ENCODE measurements around the gene MED13L. TPM values are rescaled to one million over a fixed set of nuclear protein-coding genes. Genes with fewer than 3 reads are reported as not detected.

MED13L gene
- total RNA-seq, 4 donors from 2014 or later, result 126 to 194 (median 154) TPM

DNA sequence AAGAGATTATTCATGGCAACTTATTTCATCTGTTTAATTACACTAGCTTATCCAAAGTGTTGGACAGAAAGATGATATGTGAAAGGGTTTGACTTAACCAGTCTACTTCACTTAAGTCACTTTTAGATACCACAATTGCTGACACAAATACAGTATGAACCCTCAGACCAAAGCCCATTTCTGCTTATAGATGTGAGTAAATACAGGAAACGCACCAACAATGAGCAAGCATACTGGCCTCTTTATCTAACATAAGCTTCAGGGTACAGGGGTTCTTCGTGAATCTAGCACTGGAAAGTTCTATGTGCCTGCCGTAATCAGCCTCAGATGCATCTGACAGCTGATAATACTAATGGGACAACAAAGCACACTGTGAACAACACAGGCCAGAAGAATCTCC is 209.6 kb downstream of the MED13L start:
- Histone ChIP-seq H3K27ac (no peak overlapping the region), H3K27me3 (no peaks in the 10 kb centered on the region), H3K9me3 (no peaks in the 10 kb centered on the region), H3K4me1 (peaks cover 8 to 26% (median 13%) of the 10 kb centered on the region in 4 donors), H3K36me3 (no peaks in the 10 kb centered on the region), H3K4me3 (no peak overlapping the region)
- TF ChIP-seq, protein P1, sequence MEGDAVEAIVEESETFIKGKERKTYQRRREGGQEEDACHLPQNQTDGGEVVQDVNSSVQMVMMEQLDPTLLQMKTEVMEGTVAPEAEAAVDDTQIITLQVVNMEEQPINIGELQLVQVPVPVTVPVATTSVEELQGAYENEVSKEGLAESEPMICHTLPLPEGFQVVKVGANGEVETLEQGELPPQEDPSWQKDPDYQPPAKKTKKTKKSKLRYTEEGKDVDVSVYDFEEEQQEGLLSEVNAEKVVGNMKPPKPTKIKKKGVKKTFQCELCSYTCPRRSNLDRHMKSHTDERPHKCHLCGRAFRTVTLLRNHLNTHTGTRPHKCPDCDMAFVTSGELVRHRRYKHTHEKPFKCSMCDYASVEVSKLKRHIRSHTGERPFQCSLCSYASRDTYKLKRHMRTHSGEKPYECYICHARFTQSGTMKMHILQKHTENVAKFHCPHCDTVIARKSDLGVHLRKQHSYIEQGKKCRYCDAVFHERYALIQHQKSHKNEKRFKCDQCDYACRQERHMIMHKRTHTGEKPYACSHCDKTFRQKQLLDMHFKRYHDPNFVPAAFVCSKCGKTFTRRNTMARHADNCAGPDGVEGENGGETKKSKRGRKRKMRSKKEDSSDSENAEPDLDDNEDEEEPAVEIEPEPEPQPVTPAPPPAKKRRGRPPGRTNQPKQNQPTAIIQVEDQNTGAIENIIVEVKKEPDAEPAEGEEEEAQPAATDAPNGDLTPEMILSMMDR (IDR thresholded peaks at IDR 0.05), result no peak
- no peak for TF ChIP-seq EP300 (IDR thresholded peaks at IDR 0.05; ENCODE audit: low read depth)
- TF ChIP-seq POLR2A (IDR thresholded peaks at IDR 0.05), result no peak
- TF ChIP-seq POLR2AphosphoS5 (IDR thresholded peaks at IDR 0.05), result no peak
- DNase-seq, result no peak
- in situ Hi-C loops (cut with MboI; ENCODE audit: low pct_ligation_motif_present in 1 of 4, low pct_unique_long_range_greater_than_20kb in 1 of 4, low sequenced_read_pairs in 3 of 4), result no loop called here
- WGBS, 2 donors (ENCODE audit: low coverage in 1 of 2), result 85 to 87% methylated on average over 3 of the region's 3 CpGs
- intact Hi-C loops (cut with DNase I; ENCODE audit: low total_unique reads), result no loop called here

DNA sequence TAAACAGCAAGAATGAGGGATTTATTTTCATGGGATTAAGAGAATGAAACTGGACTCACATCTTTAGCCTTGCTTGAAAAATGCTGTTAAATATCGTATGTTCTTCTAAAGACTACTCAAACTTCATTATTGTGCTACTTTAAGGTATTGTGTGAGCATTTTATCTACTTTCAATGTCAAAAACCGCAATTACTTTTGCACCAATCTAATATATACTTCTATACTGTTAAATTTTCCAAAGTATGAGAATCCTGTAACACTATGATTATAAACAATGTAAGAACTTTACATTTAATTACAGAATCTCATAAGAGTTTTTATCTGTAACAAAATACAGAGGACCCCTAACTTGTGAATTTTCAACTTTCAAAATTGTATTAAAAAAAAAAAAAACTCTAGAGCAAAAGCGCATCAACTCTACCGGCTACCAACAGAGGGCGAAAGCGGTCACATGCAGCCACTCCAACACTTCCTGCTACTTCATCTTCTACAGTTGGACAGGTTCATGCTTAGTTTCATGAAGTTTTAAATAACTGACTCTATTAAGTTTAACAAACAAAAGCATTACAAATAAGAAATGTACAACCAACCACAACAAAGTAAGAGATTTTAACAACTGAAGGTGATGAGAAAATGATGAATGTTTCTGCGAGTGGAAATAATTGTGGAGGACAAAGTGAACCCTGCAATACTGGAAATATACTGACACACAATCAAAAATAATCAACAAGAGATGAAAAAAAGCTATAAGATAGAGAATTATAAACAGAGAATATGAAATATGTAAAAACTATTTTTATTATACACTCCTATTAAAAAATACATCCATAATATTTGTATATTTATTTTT is 210.9 kb downstream of the MED13L start:
- in situ Hi-C loops (cut with MboI; ENCODE audit: low pct_ligation_motif_present in 1 of 4, low pct_unique_long_range_greater_than_20kb in 1 of 4, low sequenced_read_pairs in 3 of 4), result no loop called here
- Histone ChIP-seq H3K4me1 (peaks cover 8 to 27% (median 13%) of the 10 kb centered on the region in 4 donors), H3K27ac (no peak overlapping the region), H3K27me3 (no peaks in the 10 kb centered on the region), H3K9me3 (no peaks in the 10 kb centered on the region), H3K36me3 (no peaks in the 10 kb centered on the region), H3K4me3 (no peak overlapping the region)
- intact Hi-C loops (cut with DNase I; ENCODE audit: low total_unique reads), result no loop called here
- 53 to 56% methylated on average over 7 of the region's 7 CpGs for WGBS, 2 donors (ENCODE audit: low coverage in 1 of 2)
- TF ChIP-seq, protein P1 (IDR thresholded peaks at IDR 0.05), result peak; percentile 57 to 75 (median 72)
- TF ChIP-seq POLR2AphosphoS5 (IDR thresholded peaks at IDR 0.05), result no peak
- no peak for TF ChIP-seq EP300 (IDR thresholded peaks at IDR 0.05; ENCODE audit: low read depth)
- DNase-seq, result peak; percentile 55

DNA sequence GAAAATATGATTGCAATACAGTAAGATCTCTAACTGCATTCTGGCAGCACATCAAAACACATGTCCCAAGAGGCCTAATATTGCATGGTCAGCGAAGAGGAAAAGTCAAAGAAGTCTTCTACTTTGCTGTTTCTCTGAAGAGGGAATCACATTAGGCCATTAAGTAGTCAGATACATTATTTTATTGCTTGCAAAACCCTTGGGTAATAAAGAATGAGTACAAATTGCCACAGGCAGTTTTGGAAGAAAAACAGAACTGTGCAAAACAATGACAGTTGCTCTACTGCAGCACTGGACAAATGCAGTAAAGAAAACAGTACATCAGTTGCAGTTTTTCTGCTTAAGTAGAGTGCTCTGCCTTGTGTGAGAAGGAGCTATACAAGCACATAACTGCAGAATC is 211.9 kb downstream of the MED13L start:
- Histone ChIP-seq H3K4me1 (peaks cover 8 to 33% (median 13%) of the 10 kb centered on the region in 4 donors), H3K27ac (no peak overlapping the region), H3K9me3 (no peaks in the 10 kb centered on the region), H3K36me3 (no peaks in the 10 kb centered on the region), H3K4me3 (no peak overlapping the region), H3K27me3 (no peaks in the 10 kb centered on the region)
- 30 to 59% methylated on average over 1 of the region's 1 CpG for WGBS, 2 donors (ENCODE audit: low coverage in 1 of 2)
- in situ Hi-C loops (cut with MboI; ENCODE audit: low pct_ligation_motif_present in 1 of 4, low pct_unique_long_range_greater_than_20kb in 1 of 4, low sequenced_read_pairs in 3 of 4), result no loop called here
- intact Hi-C loops (cut with DNase I; ENCODE audit: low total_unique reads), result no loop called here
- no peak for DNase-seq
- TF ChIP-seq EP300 (IDR thresholded peaks at IDR 0.05; ENCODE audit: low read depth) (no peak), POLR2A (IDR thresholded peaks at IDR 0.05) (no peak), POLR2AphosphoS5 (IDR thresholded peaks at IDR 0.05) (peak in 1 of 3 donors; percentile 45)
- TF ChIP-seq, protein P1 (IDR thresholded peaks at IDR 0.05), result no peak

DNA sequence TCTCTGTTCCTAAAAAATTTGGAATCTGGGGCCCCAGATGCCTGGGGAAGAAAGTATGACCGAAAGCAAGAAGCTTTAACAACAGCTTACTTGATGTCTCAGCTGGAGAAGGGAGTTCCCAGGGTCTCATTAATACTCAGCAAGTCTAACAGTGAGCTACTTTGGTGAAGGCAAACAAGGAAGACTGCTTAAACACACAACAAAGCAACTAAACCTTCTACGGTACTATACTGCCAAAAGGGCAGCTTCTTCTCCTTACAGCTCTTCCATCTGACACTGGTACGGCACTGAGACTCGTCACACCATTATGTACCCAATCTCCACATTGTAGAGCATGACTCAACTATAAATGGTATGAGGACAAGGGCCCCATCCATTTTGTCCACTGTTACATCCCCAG is 213.0 kb downstream of the MED13L start:
- TF ChIP-seq, protein P1 (IDR thresholded peaks at IDR 0.05), result no peak
- TF ChIP-seq POLR2AphosphoS5 (IDR thresholded peaks at IDR 0.05) (no peak), POLR2A (IDR thresholded peaks at IDR 0.05) (no peak), EP300 (IDR thresholded peaks at IDR 0.05; ENCODE audit: low read depth) (no peak)
- 81 to 100% methylated on average over 2 to 4 of the region's 4 CpGs for WGBS, 2 donors (ENCODE audit: low coverage in 1 of 2)
- no peak overlapping the region for H3K27ac ChIP-seq
- no peaks in the 10 kb centered on the region for H3K9me3 ChIP-seq
- peaks cover 8 to 33% (median 13%) of the 10 kb centered on the region in 4 donors for H3K4me1 ChIP-seq
- no peaks in the 10 kb centered on the region for H3K36me3 ChIP-seq
- H3K27me3 ChIP-seq, result no peaks in the 10 kb centered on the region
- H3K4me3 ChIP-seq, result no peak overlapping the region
- DNase-seq, result no peak
- intact Hi-C loops (cut with DNase I; ENCODE audit: low total_unique reads), result no loop called here
- in situ Hi-C loops (cut with MboI; ENCODE audit: low pct_ligation_motif_present in 1 of 4, low pct_unique_long_range_greater_than_20kb in 1 of 4, low sequenced_read_pairs in 3 of 4), result no loop called here

Measured in transverse colon (tissue), 4 donors.